Prostate gland (tissue), 2 donors: Measurements from ENCODE around the gene RABAC1.

ENCODE experiments used
- POLR2A ChIP-seq: fragments of 450-650 bp; IDR thresholded peaks from one replicate; pipeline ENCODE4 v1.6.1; 2016; ENCODE audit warnings: antibody characterized with exemption, mild to moderate bottlenecking
- POLR2AphosphoS5 ChIP-seq: sonication (generic); formaldehyde crosslinking; IDR thresholded peaks from one replicate; pipeline ENCODE4 v1.6.1; 2017; ENCODE audit warnings: antibody characterized with exemption
- TF ChIP-seq, protein P1 (sequence below), 4 experiments: fragments of 200-600 bp in 2 of 4; fragments of 450-650 bp in 2 of 4; sonication (generic) in 2 of 4; IDR thresholded peaks; 1 replicate in 3 of 4; 2 replicates in 1 of 4; pipeline ENCODE4 v1.5.1; 2016 to 2019; ENCODE audit warnings: antibody characterized with exemption in 4 of 4, mild to moderate bottlenecking in 2 of 4, moderate library complexity in 2 of 4

DNA sequence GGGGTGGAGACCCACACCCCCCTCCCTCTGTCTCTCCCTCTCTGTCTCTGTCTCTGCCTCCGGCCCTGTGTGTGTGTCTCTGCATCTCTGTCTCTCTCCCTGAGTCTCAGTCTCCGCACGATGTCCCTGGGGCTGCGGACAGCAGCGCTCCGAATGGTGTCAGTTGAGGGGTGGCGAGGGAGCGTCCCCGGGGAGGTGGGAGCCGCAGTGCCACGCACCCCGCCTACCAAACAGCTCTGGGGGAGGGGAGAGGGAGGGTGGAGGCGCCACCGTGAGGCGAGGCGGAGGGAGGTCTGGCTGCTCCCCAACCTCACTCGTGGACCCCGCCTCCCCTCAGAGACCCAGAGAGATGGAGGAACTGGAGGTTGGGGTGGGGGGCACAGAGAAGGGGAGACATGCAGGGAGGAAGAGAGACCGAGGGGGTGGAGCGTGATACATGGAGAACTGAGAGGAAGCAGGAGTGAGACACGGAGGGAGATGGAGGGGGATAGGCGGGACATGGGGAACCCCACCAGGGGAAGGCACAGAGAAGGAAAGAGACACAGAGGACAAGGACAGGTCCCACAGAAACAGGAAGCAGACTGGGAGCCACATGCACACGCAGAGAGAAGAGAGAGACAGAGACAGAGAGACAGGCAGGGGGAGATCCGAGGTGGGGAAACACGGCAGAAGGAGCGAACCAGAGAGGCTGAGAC is 38.1 kb downstream of the RABAC1 start:
- TF ChIP-seq, protein P1, sequence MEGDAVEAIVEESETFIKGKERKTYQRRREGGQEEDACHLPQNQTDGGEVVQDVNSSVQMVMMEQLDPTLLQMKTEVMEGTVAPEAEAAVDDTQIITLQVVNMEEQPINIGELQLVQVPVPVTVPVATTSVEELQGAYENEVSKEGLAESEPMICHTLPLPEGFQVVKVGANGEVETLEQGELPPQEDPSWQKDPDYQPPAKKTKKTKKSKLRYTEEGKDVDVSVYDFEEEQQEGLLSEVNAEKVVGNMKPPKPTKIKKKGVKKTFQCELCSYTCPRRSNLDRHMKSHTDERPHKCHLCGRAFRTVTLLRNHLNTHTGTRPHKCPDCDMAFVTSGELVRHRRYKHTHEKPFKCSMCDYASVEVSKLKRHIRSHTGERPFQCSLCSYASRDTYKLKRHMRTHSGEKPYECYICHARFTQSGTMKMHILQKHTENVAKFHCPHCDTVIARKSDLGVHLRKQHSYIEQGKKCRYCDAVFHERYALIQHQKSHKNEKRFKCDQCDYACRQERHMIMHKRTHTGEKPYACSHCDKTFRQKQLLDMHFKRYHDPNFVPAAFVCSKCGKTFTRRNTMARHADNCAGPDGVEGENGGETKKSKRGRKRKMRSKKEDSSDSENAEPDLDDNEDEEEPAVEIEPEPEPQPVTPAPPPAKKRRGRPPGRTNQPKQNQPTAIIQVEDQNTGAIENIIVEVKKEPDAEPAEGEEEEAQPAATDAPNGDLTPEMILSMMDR (IDR thresholded peaks at IDR 0.05) = no peak
- no peak for TF ChIP-seq POLR2AphosphoS5
- TF ChIP-seq POLR2A = no peak
